Adrenal gland (tissue), 12 donors: ENCODE results near the gene TMEM45A. TPM values are rescaled to one million over a fixed set of nuclear protein-coding genes. Genes with fewer than 3 reads are reported as not detected.

Experiments used
- DNase-seq, 7 donors: peaks; one replicate each; pipeline ENCODE4 v3.0.0-alpha.2; 2019 to 2020
- H3K27ac ChIP-seq, 5 donors: fragments of 200-600 bp; sonication (generic) in 4 of 5; 1 replicate in 3 of 5; 2 replicates in 2 of 5; pipeline versions ENCODE4 v1.5.1 to v1.8.0; 2016 to 2020; ENCODE audit warnings: mild to moderate bottlenecking in 1 of 5
- H3K27me3 ChIP-seq: fragments of 200-600 bp; 2 replicates; pipeline ENCODE4 v1.8.0; 2021
- H3K36me3 ChIP-seq, 2 donors: fragments of 200-600 bp; replicated peaks in 1 of 2; 1 replicate in 1 of 2; 2 replicates in 1 of 2; pipeline versions ENCODE4 v1.5.1 to v1.8.0; 2018 to 2022
- H3K4me1 ChIP-seq, 2 donors: fragments of 200-600 bp; replicated peaks in 1 of 2; 1 replicate in 1 of 2; 2 replicates in 1 of 2; pipeline versions ENCODE4 v1.5.1 to v1.8.0; 2018 to 2021
- H3K4me3 ChIP-seq, 4 donors: fragments of 200-600 bp; sonication (generic) in 3 of 4; one replicate each; pipeline ENCODE4 v1.5.1; 2016 to 2018
- H3K9me3 ChIP-seq, 3 donors: fragments of 200-600 bp; sonication (generic) in 1 of 3; replicated peaks in 1 of 3; 1 replicate in 2 of 3; 2 replicates in 1 of 3; pipeline versions ENCODE4 v1.5.1 to v1.8.0; 2016 to 2021
- CTCF ChIP-seq, 6 experiments: fragments of 450-650 bp in 4 of 6; fragments of 200-600 bp in 2 of 6; sonication (generic) in 1 of 6; IDR thresholded peaks; 1 replicate in 5 of 6; 2 replicates in 1 of 6; pipeline versions ENCODE4 v1.5.1 to v1.8.0; 2016 to 2021; ENCODE audit warnings: antibody characterized with exemption in 6 of 6, mild to moderate bottlenecking in 2 of 6, moderate library complexity in 1 of 6
- POLR2A ChIP-seq, 2 donors: fragments of 450-650 bp; IDR thresholded peaks; one replicate each; pipeline ENCODE4 v1.6.1; 2017; ENCODE audit warnings: antibody characterized with exemption in 2 of 2, mild to moderate bottlenecking in 2 of 2, moderate library complexity in 1 of 2
- WGBS, 4 donors: extraction: QIAGEN DNeasy Blood & Tissue Kit in 2 of 4; methylation state at CpG; one replicate each; pipeline versions ENCODE4 v1.1.5 to v1.1.7; 2013 to 2017; 5-methylcytosine and 5-hydroxymethylcytosine counted together
- intact Hi-C, 2 donors: fragments of 100-400 bp; cut with DNase I; formaldehyde crosslinking; loops; one replicate each; pipeline versions ENCODE4 v1.14.1 to v1.15.0; 2022 to 2023
- polyA plus RNA-seq, 3 donors: library from polyadenylated mRNA; stranded (reverse); fragments of 200-250 nt in 2 of 3; fragments of 350-450 nt in 1 of 3; fragmentation: Illumina TruSeq in 1 of 3; extraction: RNeasy Lipid Tissue Mini Kit (QIAGEN cat#74804) in 1 of 3; gene quantifications; one replicate each; pipeline ENCODE4 v1.2.3, GENCODE V29; 2013 to 2014
- total RNA-seq, 9 donors: library from RNA; depleted of rRNA in 4 of 9; stranded (reverse); fragments of >200 nt in 4 of 9; fragments of 120-200 nt in 1 of 9; fragmentation: NEBNext Ultra II Directional in 1 of 9; extraction: Animal tissue kit (Norgen Biotek cat#: 25700) in 1 of 9; gene quantifications; one replicate each; pipeline versions ENCODE4 v1.1.0 to v1.2.4, GENCODE V29; 2013 to 2023
- donor health status: healthy with polysubstance abuse.
- donor health status: Bipolar disorder and iron deficiency.
- donor health status: DM: yes; HTN: yes; CAD: no.
- donor health status: DM: no; HTN: no; CAD: no.
- donor health status: DM: no; HTN: no; CAD: no.
- donor health status: DM: yes; HTN: yes; CAD: no.

Gene TMEM45A
- total and polyA plus RNA-seq, 12 donors = 9.8 to 38.7 (median 27.5) TPM

GRCh38 chr3:100588251-100588650 lies 95.8 kb downstream of the TMEM45A start:
- no peaks in the 10 kb centered on the region for H3K36me3 ChIP-seq
- no peaks in the 10 kb centered on the region for H3K9me3 ChIP-seq
- H3K27me3 ChIP-seq = no peaks in the 10 kb centered on the region
- no peak for TF ChIP-seq POLR2A (IDR thresholded peaks at IDR 0.05)
- TF ChIP-seq CTCF (IDR thresholded peaks at IDR 0.05) = no peak
- WGBS, 4 donors = 64 to 85% (median 70%) methylated on average over 1 of the region's 1 CpG
- intact Hi-C loops = loop anchor here in 1 of 2 donors (5.0 kb wide), 1 partner anchor 121 kb away; no protein-coding TSS in a partner anchor
- no peak overlapping the region for H3K27ac ChIP-seq
- H3K4me3 ChIP-seq = no peak overlapping the region
- no peak for DNase-seq
- H3K4me1 ChIP-seq = no peaks in the 10 kb centered on the region

DNA sequence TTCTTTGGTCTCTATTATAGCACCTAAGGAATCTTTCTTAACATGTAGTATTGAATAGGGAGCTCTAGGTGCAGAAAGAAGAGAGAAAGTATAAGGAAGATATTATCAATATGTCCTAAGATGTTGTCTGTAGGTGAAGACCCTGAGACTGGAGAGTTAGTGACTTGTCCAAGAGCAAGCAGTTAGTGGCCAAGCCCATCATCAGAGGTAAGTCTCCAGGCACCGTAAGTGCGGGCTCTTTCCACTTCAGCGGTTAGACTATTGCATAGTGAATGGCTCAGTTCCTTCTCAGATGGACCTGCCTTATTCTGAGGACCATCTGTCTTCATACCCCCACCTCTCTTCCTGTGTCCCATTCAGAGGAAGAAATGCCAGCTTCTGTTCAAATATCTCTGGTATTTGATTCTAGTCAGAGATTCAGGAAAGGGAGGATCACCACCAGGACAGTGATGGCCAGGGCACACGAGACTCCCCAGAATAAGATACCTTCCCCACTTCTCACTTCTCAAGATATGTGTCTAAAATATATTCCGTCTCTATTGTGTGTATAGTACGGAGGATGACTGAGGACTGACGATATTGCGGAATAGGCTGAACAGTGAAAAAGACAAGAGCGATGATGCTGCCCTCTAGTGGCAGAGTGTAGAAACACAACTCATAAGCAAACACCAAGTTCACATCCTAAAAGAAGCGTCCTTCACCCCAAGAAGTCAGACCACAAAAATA lies 97.9 kb downstream of the TMEM45A start:
- peak; percentile 48 to 83 (median 60) for DNase-seq
- 23 to 28% (median 27%) methylated on average over 10 of the region's 10 CpGs for WGBS, 4 donors

DNA sequence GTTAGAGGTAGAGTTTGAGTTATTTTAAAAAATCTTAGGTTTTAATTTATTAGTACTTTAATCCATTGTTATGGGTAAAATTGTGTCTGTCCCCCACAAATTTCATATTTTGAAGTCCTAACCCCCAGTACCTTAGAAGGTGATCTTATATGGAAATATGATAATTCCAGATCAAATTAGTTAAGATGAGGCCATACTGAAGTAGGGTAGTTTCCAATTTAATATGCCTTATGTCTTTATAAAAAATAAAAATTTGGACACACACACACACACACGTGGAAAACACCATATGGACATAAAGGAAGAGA lies 98.4 kb downstream of the TMEM45A start:
- H3K36me3 ChIP-seq = no peaks in the 10 kb centered on the region
- no peak overlapping the region for H3K4me3 ChIP-seq
- H3K4me1 ChIP-seq = no peaks in the 10 kb centered on the region
- no peak for TF ChIP-seq CTCF (IDR thresholded peaks at IDR 0.05)
- no peak for TF ChIP-seq POLR2A (IDR thresholded peaks at IDR 0.05)
- intact Hi-C loops = loop anchor here in 1 of 2 donors (2.0 kb wide), 1 partner anchor 128 kb away; no protein-coding TSS in a partner anchor
- WGBS, 4 donors = 19 to 45% (median 28%) methylated on average over 1 of the region's 1 CpG
- H3K9me3 ChIP-seq = no peaks in the 10 kb centered on the region
- DNase-seq = no peak
- H3K27ac ChIP-seq = no peak overlapping the region
- H3K27me3 ChIP-seq = no peaks in the 10 kb centered on the region

More for the DNA sequence above, 97.9 kb downstream of the TMEM45A start:
- Histone ChIP-seq H3K36me3 (no peaks in the 10 kb centered on the region), H3K9me3 (no peaks in the 10 kb centered on the region), H3K27ac (no peak overlapping the region), H3K4me3 (no peak overlapping the region), H3K4me1 (no peaks in the 10 kb centered on the region), H3K27me3 (no peaks in the 10 kb centered on the region)
- intact Hi-C loops = loop anchor here in 1 of 2 donors (2.0 kb wide), 1 partner anchor 127 kb away; no protein-coding TSS in a partner anchor
- TF ChIP-seq CTCF (IDR thresholded peaks at IDR 0.05) (peak; percentile 86 to 94 (median 92)), POLR2A (IDR thresholded peaks at IDR 0.05) (no peak)

GRCh38 chr3:100591411-100591810 lies 99.0 kb downstream of the TMEM45A start:
- H3K4me1 ChIP-seq = no peaks in the 10 kb centered on the region
- TF ChIP-seq CTCF (IDR thresholded peaks at IDR 0.05) (no peak), POLR2A (IDR thresholded peaks at IDR 0.05) (no peak)
- intact Hi-C loops = loop anchor here in 1 of 2 donors (2.0 kb wide), 1 partner anchor 129 kb away; no protein-coding TSS in a partner anchor
- 60 to 71% (median 63%) methylated on average over 3 of the region's 3 CpGs for WGBS, 4 donors
- DNase-seq = no peak
- H3K36me3 ChIP-seq = no peaks in the 10 kb centered on the region
- H3K27me3 ChIP-seq = no peaks in the 10 kb centered on the region
- H3K27ac ChIP-seq = no peak overlapping the region
- H3K9me3 ChIP-seq = no peaks in the 10 kb centered on the region
- no peak overlapping the region for H3K4me3 ChIP-seq
